Gastrocnemius medialis (tissue), 4 donors: ENCODE data around the gene CBR1. TPM values are rescaled to one million over a fixed set of nuclear protein-coding genes. Genes with fewer than 3 reads are reported as not detected.
"Not testable (repeated sequence)": the region's sequence is repeated elsewhere in the genome, so short reads cannot be mapped to it uniquely, and the experiment has no call there.

Experiments
- ATAC-seq, 2 donors: fragments of 150-250 bp; one replicate each; pipeline ENCODE4 v1.9.1; 2016
- DNase-seq, 2 donors: peaks; one replicate each; pipeline ENCODE4 v3.0.0-alpha.2; 2019
- H3K27ac ChIP-seq, 4 donors: fragments of 200-600 bp; sonication (generic); 1 replicate in 1 of 4; 2 replicates in 3 of 4; pipeline ENCODE4 v1.5.1; 2016 to 2018; ENCODE audit warnings: mild to moderate bottlenecking in 2 of 4, moderate library complexity in 1 of 4
- H3K27me3 ChIP-seq, 3 donors: fragments of 200-600 bp; sonication (generic) in 2 of 3; 1 replicate in 1 of 3; 2 replicates in 2 of 3; pipeline versions ENCODE4 v1.5.1 to v1.6.0; 2016 to 2019; ENCODE audit warnings: mild to moderate bottlenecking in 1 of 3, moderate library complexity in 1 of 3
- H3K36me3 ChIP-seq, 2 donors: fragments of 200-600 bp; sonication (generic) in 1 of 2; one replicate each; pipeline ENCODE4 v1.5.1; 2017 to 2018
- H3K4me1 ChIP-seq, 2 donors: fragments of 200-600 bp; sonication (generic) in 1 of 2; one replicate each; pipeline ENCODE4 v1.5.1; 2016 to 2017; ENCODE audit warnings: mild to moderate bottlenecking in 2 of 2
- H3K4me3 ChIP-seq, 4 donors: fragments of 200-600 bp; sonication (generic) in 3 of 4; 1 replicate in 1 of 4; 2 replicates in 3 of 4; pipeline ENCODE4 v1.5.1; 2016 to 2019; ENCODE audit warnings: mild to moderate bottlenecking in 2 of 4
- H3K9me3 ChIP-seq, 3 donors: fragments of 200-600 bp; sonication (generic) in 2 of 3; 1 replicate in 1 of 3; 2 replicates in 2 of 3; pipeline ENCODE4 v1.5.1; 2016 to 2019
- CTCF ChIP-seq, 5 experiments: fragments of 450-650 bp in 3 of 5; fragments of 200-600 bp in 2 of 5; sonication (generic) in 2 of 5; IDR thresholded peaks in 4 of 5; conservative IDR thresholded peaks in 1 of 5; 1 replicate in 4 of 5; 2 replicates in 1 of 5; pipeline ENCODE4 v1.5.1; 2016 to 2019; ENCODE audit warnings: antibody characterized with exemption in 5 of 5, mild to moderate bottlenecking in 3 of 5, moderate library complexity in 3 of 5
- POLR2A ChIP-seq, 2 donors: fragments of 450-650 bp; IDR thresholded peaks; one replicate each; pipeline ENCODE4 v1.6.1; 2017; ENCODE audit warnings: antibody characterized with exemption in 2 of 2, mild to moderate bottlenecking in 2 of 2, moderate library complexity in 2 of 2
- in situ Hi-C, 4 donors: fragments of 200-750 bp; cut with MboI; loops; one replicate each; pipeline versions ENCODE4 v1.15.0 to v1.8.0; 2017; ENCODE audit warnings: low sequenced_read_pairs in 4 of 4
- intact Hi-C: fragments of 100-400 bp; cut with DNase I; formaldehyde crosslinking; loops from one replicate; pipeline ENCODE4 v1.15.1; 2023; ENCODE audit warnings: low total_unique reads
- total RNA-seq, 4 donors: library from RNA; depleted of rRNA; stranded (reverse); fragments of >200 nt; gene quantifications; one replicate each; pipeline versions ENCODE4 v1.1.0 to v1.2.3, GENCODE V29; 2016

CBR1 gene
- total RNA-seq, 4 donors from 2014 or later = 44.8 to 73.9 (median 66.4) TPM

- DNase-seq = no peak
- Histone ChIP-seq H3K4me3 (no peak overlapping the region), H3K36me3 (no peaks in the 10 kb centered on the region), H3K27ac (peak overlapping the region in 1 of 4 donors; percentile 39), H3K9me3 (no peaks in the 10 kb centered on the region), H3K4me1 (peaks cover 10 to 13% of the 10 kb centered on the region in 2 donors), H3K27me3 (no peaks in the 10 kb centered on the region)
- peak; percentile 24 to 52 for ATAC-seq
- intact Hi-C loops = no loop called here
- in situ Hi-C loops = no loop called here
- TF ChIP-seq POLR2A (IDR thresholded peaks at IDR 0.05) (no peak), CTCF (IDR thresholded peaks at IDR 0.05 in 4 of 5, conservative IDR thresholded peaks at IDR 0.05 in 1 of 5) (no peak)
These were observed 28.3 kb downstream of the CBR1 start for GRCh38 chr21:36098182-36098532.

- Histone ChIP-seq H3K9me3 (no peaks in the 10 kb centered on the region), H3K27me3 (no peaks in the 10 kb centered on the region), H3K4me3 (no peak overlapping the region), H3K4me1 (peaks cover 10 to 13% of the 10 kb centered on the region in 2 donors), H3K36me3 (no peaks in the 10 kb centered on the region), H3K27ac (no peak overlapping the region)
- no peak for ATAC-seq
- in situ Hi-C loops (no loop called here), intact Hi-C loops (no loop called here)
- TF ChIP-seq POLR2A (IDR thresholded peaks at IDR 0.05) = no peak
- TF ChIP-seq CTCF (IDR thresholded peaks at IDR 0.05 in 4 of 5, conservative IDR thresholded peaks at IDR 0.05 in 1 of 5) = no peak
- DNase-seq = no peak
These were observed 29.2 kb downstream of the CBR1 start for GRCh38 chr21:36099000-36099399.

- H3K9me3 ChIP-seq, H3K36me3 ChIP-seq, H3K4me3 ChIP-seq, H3K27me3 ChIP-seq, intact Hi-C loops, in situ Hi-C loops, H3K27ac ChIP-seq, DNase-seq, ATAC-seq: not testable (repeated sequence)
- peaks cover 13 to 19% of the 10 kb centered on the region in 2 donors for H3K4me1 ChIP-seq
These were observed 29.9 kb downstream of the CBR1 start for GRCh38 chr21:36099695-36100211.

GRCh38 chr21:36100971-36101641, 31.3 kb downstream of the CBR1 start:
- no peak overlapping the region for H3K4me3 ChIP-seq
- H3K9me3 ChIP-seq = no peaks in the 10 kb centered on the region
- no peak overlapping the region for H3K27ac ChIP-seq
- peaks cover 14 to 20% of the 10 kb centered on the region in 2 donors for H3K4me1 ChIP-seq
- H3K27me3 ChIP-seq = no peaks in the 10 kb centered on the region
- intact Hi-C loops = no loop called here
- in situ Hi-C loops = no loop called here
- ATAC-seq (no peak), DNase-seq (no peak)
- H3K36me3 ChIP-seq = no peaks in the 10 kb centered on the region
- no peak for TF ChIP-seq CTCF (IDR thresholded peaks at IDR 0.05 in 4 of 5, conservative IDR thresholded peaks at IDR 0.05 in 1 of 5)
- no peak for TF ChIP-seq POLR2A (IDR thresholded peaks at IDR 0.05)

- in situ Hi-C loops = no loop called here
- H3K27me3 ChIP-seq = no peaks in the 10 kb centered on the region
- no peak for ATAC-seq
- peaks cover 4 to 7% of the 10 kb centered on the region in 2 donors for H3K4me1 ChIP-seq
- H3K4me3 ChIP-seq = no peak overlapping the region
- DNase-seq = no peak
- TF ChIP-seq POLR2A (IDR thresholded peaks at IDR 0.05) (no peak), CTCF (IDR thresholded peaks at IDR 0.05 in 4 of 5, conservative IDR thresholded peaks at IDR 0.05 in 1 of 5) (no peak)
- no peaks in the 10 kb centered on the region for H3K9me3 ChIP-seq
- H3K36me3 ChIP-seq = no peaks in the 10 kb centered on the region
- no peak overlapping the region for H3K27ac ChIP-seq
- intact Hi-C loops = no loop called here
These were observed 33.6 kb downstream of the CBR1 start for GRCh38 chr21:36103434-36103833.
